DLD1 (cell line): Measurements from ENCODE around the gene CALML5.

Experiments
- in situ Hi-C: cut with HindIII; loops from 2 replicates; pipeline ENCODE4 v1.10.0; 2017; ENCODE audit warnings: low sequenced_read_pairs

Gene CALML5, protein sequence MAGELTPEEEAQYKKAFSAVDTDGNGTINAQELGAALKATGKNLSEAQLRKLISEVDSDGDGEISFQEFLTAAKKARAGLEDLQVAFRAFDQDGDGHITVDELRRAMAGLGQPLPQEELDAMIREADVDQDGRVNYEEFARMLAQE

GRCh38 chr10:5499493-5500140 is at the start of gene CALML5:
Gene CALML5, minus strand, starts transcription at chr10:5499570. Its CDS starts 132 bp downstream, at chr10:5499438.
- in situ Hi-C loops = loop anchor here (10.0 kb wide), 1 partner anchor 55 kb away; no protein-coding TSS in a partner anchor

GRCh38 chr10:5547931-5548660 is 48.7 kb upstream of the CALML5 start:
- in situ Hi-C loops = no loop called here

GRCh38 chr10:5547681-5547930 is 48.2 kb upstream of the CALML5 start:
- in situ Hi-C loops = no loop called here

- in situ Hi-C loops = no loop called here
Measured at GRCh38 chr10:5546891-5547680, 47.7 kb upstream of the CALML5 start.

DNA sequence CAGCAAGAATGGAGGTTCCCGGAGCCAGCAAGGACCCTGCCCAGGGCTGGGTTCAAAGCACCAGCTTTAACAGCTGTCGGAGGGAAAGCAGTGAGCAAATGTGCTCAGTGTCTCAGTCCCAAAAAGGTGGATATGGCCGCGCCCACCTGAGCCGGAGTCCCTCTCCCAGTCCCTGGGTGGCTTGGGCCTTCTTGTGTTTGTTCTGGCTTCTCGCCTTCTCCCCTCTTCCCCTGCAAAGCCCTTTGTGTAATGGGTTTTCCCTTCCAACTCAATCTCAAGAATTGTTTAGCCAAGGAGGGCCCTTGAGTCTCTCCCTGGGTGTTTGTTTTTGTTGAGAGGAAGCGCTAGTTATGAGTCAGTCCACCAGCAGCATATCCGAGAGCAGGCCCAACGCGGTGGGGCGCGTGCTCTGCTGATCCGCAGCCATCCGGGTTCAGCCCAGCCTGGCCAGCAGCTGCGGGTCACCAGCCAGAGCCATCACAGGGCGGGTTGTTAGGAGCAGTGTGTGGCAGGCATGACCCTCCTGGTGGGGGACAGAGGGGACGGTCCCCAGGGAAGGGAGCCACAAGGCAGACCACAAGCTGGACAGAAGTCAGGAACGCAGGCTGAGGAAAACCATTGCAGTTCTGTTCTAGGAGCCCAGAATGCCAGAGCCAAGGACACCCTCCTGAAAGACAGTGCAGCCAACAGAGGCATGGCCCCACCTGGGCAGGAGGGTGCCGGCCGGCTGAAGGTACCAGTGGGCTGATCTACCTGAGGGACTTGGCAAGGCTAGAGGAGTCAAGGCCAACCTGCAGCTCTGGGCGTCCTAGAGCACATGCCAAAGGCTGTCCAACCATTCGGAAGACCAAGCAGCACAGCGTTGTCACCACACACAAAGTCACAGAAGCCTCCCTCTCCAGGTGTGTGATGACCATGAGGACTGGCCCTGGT is 46.7 kb upstream of the CALML5 start:
- in situ Hi-C loops = no loop called here

GRCh38 chr10:5545426-5545777 is 46.0 kb upstream of the CALML5 start:
- in situ Hi-C loops = no loop called here

GRCh38 chr10:5545011-5545410 is 45.6 kb upstream of the CALML5 start:
- in situ Hi-C loops = no loop called here

GRCh38 chr10:5544216-5544805 is 44.9 kb upstream of the CALML5 start:
- in situ Hi-C loops = no loop called here

DNA sequence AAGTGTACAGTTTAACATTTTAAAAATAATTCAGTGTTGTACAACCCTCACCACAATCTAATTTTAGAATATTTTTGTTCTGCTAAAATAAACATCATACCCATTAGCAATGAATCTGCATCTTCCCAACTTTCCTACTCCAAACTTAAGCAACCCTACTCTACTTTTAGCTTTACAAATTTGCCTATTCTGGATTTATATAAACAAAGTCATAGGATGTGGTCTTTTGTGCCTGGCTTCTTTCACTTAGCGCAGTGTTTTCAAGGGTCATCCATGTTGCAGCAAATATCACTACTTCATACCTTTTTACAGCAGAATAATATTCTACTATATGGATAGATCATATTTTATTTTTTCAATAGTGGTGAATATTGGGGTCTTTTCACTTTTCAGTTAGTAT is 44.3 kb upstream of the CALML5 start:
- in situ Hi-C loops = no loop called here

GRCh38 chr10:5542100-5542499 is 42.7 kb upstream of the CALML5 start:
- in situ Hi-C loops = no loop called here

GRCh38 chr10:5540891-5541290 is 41.5 kb upstream of the CALML5 start:
- in situ Hi-C loops = no loop called here

- in situ Hi-C loops = no loop called here
Measured at GRCh38 chr10:5540080-5540479, 40.7 kb upstream of the CALML5 start.

DNA sequence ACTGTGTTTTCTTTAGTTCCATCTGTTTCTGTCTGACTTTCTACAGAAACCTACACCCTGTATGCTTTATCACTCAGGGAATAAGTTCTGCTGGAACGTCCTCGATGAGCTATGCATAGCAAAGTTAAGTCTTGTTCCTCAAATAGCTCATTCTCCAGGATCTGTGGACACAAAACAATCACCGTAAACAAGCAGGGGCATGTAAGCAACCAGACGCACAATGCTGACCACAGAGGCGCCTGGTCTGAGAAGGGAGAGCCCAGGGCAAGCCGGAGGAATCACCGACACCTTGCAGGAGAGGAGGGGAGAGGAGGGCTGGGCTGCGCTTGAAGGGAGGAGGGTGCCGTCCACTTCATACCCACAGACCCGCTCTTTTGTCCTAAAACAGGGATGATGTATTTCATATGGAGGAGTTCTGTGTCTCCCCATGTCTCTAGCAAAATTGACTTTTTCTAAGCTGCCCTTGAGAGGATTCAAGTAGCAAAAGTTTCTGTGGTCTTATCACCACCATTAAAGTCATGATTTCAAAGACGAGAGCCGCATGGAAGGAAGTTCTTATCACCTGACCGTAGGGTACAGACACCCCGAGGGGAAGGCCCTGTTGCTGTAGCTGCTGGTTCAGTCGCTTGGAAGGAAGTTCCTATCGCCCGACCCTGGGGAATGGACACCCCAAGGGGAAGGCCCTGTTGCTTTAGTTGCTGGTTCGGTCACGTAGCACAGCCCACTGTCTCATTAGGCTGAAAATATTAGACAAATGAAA is 39.7 kb upstream of the CALML5 start:
- in situ Hi-C loops = no loop called here

DNA sequence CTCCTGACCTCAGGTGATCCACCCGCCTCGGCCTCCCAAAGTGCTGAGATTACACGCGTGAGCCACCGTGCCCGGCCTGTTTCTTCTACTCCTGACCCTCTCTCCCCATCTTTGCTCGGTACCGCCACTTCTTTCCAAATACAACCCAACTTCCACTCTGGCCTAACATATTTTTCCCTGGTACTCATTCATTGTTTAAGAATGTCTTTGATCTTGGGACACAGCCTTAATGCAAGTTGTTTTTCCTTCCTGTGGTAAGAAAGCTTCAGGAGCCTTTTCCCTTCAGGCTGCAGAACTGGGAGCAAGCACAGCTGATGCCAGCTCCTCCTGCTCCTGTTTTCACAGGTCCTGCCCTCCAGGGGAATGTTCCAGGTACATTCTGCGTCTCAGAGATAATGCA is 39.1 kb upstream of the CALML5 start:
- in situ Hi-C loops = no loop called here

DNA sequence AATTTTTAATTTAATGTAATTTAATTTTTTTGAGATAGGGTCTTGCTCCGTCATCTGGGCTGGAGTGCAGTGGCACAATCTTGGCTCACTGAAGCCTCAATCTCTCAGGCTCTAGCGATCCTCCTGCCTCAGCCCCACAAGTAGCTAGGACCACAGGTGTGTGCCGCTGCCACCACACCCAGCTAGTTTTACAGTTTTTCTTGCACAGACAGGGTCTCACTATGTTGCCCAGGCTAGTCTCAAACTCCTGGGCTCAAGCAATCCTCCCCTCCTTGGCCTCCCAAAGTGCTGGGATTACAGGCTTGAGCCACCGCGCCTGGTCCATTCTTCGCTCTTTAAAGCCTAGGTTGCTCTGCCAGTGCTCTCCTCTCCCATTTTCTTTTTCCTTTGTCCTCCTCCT is 38.3 kb upstream of the CALML5 start:
- in situ Hi-C loops = no loop called here

DNA sequence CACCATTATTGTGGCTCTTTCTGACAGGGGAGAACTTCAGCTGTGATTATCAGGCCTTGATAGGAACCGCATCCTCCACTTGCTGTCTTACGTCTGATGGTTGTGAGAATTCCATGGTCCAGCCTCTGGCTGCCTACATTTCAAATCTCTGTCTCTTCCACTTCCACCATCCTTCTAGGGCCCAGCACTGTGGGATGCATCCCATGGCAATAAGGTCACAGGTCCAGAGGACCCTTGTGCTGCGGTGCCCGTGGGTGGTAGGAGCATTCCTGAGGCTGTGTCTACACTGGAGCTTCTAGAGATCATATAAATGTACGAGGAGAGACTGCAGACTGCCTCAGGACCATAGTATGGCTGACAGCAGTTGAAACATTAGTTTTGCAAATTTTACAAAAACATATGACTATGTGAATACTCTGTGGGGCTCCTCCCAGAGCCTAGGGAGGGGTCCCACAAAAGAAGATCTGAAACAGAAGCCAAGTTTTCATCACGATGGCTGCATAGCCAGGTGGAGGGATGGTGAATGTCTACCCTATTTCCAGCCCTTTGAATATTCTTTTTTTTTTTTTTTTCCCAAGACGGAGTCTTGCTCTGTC is 37.2 kb upstream of the CALML5 start:
- in situ Hi-C loops = no loop called here

DNA sequence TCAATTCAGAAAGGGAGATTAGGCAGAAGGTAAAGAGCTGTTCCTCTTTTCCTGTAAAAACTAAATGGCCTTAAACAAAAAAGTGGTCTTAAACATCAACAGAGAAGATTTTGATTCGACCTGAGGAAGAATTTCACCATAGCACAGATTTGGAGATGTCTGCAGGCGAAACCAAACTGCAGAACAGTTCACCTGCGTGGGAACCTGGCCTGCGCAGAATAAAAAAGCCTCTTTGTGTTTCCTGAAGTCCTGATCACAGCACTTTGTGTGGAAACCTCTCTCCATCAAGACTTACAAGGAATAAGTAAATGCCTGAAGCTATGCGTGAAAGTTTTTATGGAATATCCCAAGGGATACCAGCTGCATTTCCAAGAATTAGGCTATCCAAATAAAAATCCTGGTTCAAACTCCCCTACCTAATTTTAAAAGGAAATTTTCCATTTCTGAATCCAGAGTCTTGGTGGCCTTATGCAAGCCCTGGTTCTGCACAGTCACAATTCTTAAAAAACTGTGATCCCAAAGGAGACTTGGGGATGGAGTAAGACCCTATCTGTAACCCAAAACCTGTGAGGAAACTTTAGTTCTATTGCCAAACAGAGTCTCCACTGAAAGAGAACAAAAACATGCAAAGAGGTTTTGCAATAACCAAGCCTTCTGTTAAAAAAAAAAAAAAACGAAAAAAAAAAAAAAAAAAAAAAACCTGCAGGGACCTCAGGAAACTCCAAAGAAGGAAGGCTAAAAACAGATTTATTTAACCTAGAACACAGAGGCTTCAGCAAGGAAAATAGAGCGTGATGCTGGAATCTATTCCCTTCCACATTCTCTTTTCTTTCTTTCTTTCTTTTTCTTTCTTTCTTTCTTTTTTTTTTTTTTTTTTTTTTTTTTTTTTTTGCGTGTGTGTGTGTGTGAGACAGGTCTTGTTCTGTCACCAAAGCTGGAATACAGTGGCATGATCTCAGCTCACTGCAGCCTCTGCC is 35.8 kb upstream of the CALML5 start:
- in situ Hi-C loops = no loop called here
